Measurements from ENCODE around the gene MYO18A. TPM values are rescaled to one million over a fixed set of nuclear protein-coding genes. Genes with fewer than 3 reads are reported as not detected.

MYO18A gene
- total and polyA plus RNA-seq, 10 of the 15 experiments (the other 5 are each of a cell fraction or from before 2014, with no cell fraction given), result 2.9 to 66.0 (median 24.5) TPM

GRCh38 chr17:29219378-29220047, 39.3 kb upstream of the MYO18A start:
- Histone ChIP-seq H3K27ac (ENCODE audit: control insufficient read depth, insufficient read depth) (no peak overlapping the region), H3K9ac (ENCODE audit: control insufficient read depth, insufficient read depth, low read length) (no peak overlapping the region), H3K79me2 (ENCODE audit: control insufficient read depth, insufficient read depth, low read length) (no peaks in the 10 kb centered on the region), H3K4me1 (ENCODE audit: control insufficient read depth, insufficient read depth, low read length) (no peaks in the 10 kb centered on the region), H3K9me3 (replicated peaks; ENCODE audit: control insufficient read depth, insufficient read depth, low read length) (no peaks in the 10 kb centered on the region), H3K4me2 (ENCODE audit: control insufficient read depth, insufficient read depth) (no peak overlapping the region), H2AFZ (ENCODE audit: control insufficient read depth, low read depth, low read length) (peak overlapping the region; percentile 57), H3K27me3 (replicated peaks in 1 of 2; ENCODE audit: control insufficient read depth in 2 of 2, insufficient read depth in 2 of 2, low read length in 1 of 2) (no peaks in the 10 kb centered on the region), H3K4me3 (no peak overlapping the region), H3K36me3 (ENCODE audit: control insufficient read depth in 2 of 2, insufficient read depth in 2 of 2, low read length in 1 of 2) (no peaks in the 10 kb centered on the region), H4K20me1 (ENCODE audit: control insufficient read depth, insufficient read depth) (no peaks in the 10 kb centered on the region)
- intact Hi-C loops (cut with micrococcal nuclease; ENCODE audit: unreplicated experiment) (loop anchor here (1.0 kb wide), 2 partner anchors 70 to 74 kb away; no protein-coding TSS in a partner anchor), in situ Hi-C loops (cut with MboI) (no loop called here)
- ChIA-PET POLR2A (interaction anchor here (1.3 to 2.8 kb wide), 5 partner anchors 23 to 74 kb away, joined by 3 to 14 read pairs (median 5); no protein-coding TSS in a partner anchor), SMC1A (ENCODE audit: uncharacterized antibody, unreplicated experiment) (interaction anchor here (0.8 to 7.4 kb wide), 24 partner anchors 8 to 138 kb away, joined by 3 to 150 read pairs (median 4); partner anchors contain the start of gene MYO18A), CTCF (interaction anchor here (0.6 to 12.4 kb wide), 52 partner anchors 9 to 529 kb away, joined by 3 to 358 read pairs (median 5); partner anchors contain the start of gene MYO18A), RAD21 (ENCODE audit: unreplicated experiment) (interaction anchor here (0.5 to 9.7 kb wide), 16 partner anchors 11 to 254 kb away, joined by 3 to 182 read pairs (median 5); partner anchors contain the start of genes MYO18A and NUFIP2)
- FAIRE-seq, result peak; percentile 90
- DNase-seq (ENCODE audit: low read depth, low spot score), result no peak
- BruUV-seq (replicated peaks), result no TSS peak
- peak; percentile 97 for ATAC-seq
- WGBS (ENCODE audit: insufficient coverage, insufficient replicate concordance, low lambda C conversion rate, missing lambda C conversion rate), result 12% methylated on average over 14 of the region's 14 CpGs
- TF ChIP-seq ZNF384 (IDR thresholded peaks at IDR 0.05; ENCODE audit: borderline replicate concordance, low read depth, low read length), result no peak
- 0 out of 2 replicates have a peak, but pooled peaks have one; percentile 50 for TF ChIP-seq YY1 (IDR thresholded peaks at IDR 0.05; ENCODE audit: low read depth, low read length)
- peak; percentile 29; the same call in 1 of the 3 replicates for TF ChIP-seq POU2F2 (IDR thresholded peaks at IDR 0.05; ENCODE audit: borderline replicate concordance, low read depth, low read length)
- TF ChIP-seq MEF2B (IDR thresholded peaks at IDR 0.05; ENCODE audit: partially characterized antibody, poor library complexity, severe bottlenecking), result peak; percentile 49
- TF ChIP-seq BHLHE40 (IDR thresholded peaks at IDR 0.05; ENCODE audit: borderline replicate concordance in 1 of 2, low read depth in 2 of 2, low read length in 1 of 2), result no peak
- TF ChIP-seq ZSCAN29 (IDR thresholded peaks at IDR 0.05), result no peak
- TF ChIP-seq GATAD2B (conservative IDR thresholded peaks at IDR 0.05; ENCODE audit: low read depth), result 0 out of 2 replicates have a peak, but pooled peaks have one; percentile 29
- no peak for TF ChIP-seq TCF3 (IDR thresholded peaks at IDR 0.05; ENCODE audit: borderline replicate concordance, insufficient read depth, low read depth, low read length)
- 0 out of 2 replicates have a peak, but pooled peaks have one; percentile 46 for TF ChIP-seq ZNF24 (IDR thresholded peaks at IDR 0.05)
- TF ChIP-seq CREM (IDR thresholded peaks at IDR 0.05; ENCODE audit: low read depth), result no peak
- TF ChIP-seq PML (IDR thresholded peaks at IDR 0.05; ENCODE audit: low read length), result no peak
- TF ChIP-seq NFYB (IDR thresholded peaks at IDR 0.05; ENCODE audit: insufficient read depth, low read depth, low read length), result no peak
- TF ChIP-seq SUZ12 (IDR thresholded peaks at IDR 0.05; ENCODE audit: unreplicated experiment), result no peak
- no peak for TF ChIP-seq RB1 (IDR thresholded peaks at IDR 0.05; ENCODE audit: borderline replicate concordance)
- no peak for TF ChIP-seq STAT3 (IDR thresholded peaks at IDR 0.05; ENCODE audit: low read depth, low read length)
- TF ChIP-seq SREBF2 (IDR thresholded peaks at IDR 0.05; ENCODE audit: low read length), result no peak
- no peak for TF ChIP-seq TBL1XR1 (IDR thresholded peaks at IDR 0.05; ENCODE audit: low read depth, low read length)
- no peak for TF ChIP-seq MXI1 (IDR thresholded peaks at IDR 0.05; ENCODE audit: low read depth, low read length)
- no peak for TF ChIP-seq KAT2A (conservative IDR thresholded peaks at IDR 0.05; ENCODE audit: control insufficient read depth, low read depth, low read length)
- no peak for TF ChIP-seq RAD51 (IDR thresholded peaks at IDR 0.05)
- no peak for TF ChIP-seq CEBPZ (IDR thresholded peaks at IDR 0.05; ENCODE audit: low read depth, low read length)
- TF ChIP-seq RUNX3 (IDR thresholded peaks at IDR 0.05; ENCODE audit: low read length), result peak; percentile 46; the same call in 1 of the 2 replicates
- TF ChIP-seq SMC3 (IDR thresholded peaks at IDR 0.05; ENCODE audit: borderline replicate concordance, low read length), result peak; percentile 76

Measured in GM12878 (cell line).